NCI-H187 (cell line): ENCODE data around the gene BAHCC1.

ENCODE experiments used
- DNase-seq, 2 experiments: peaks; one replicate each; lab custom pipeline; 2025; lab: John Stamatoyannopoulos, UW

The BAHCC1 gene

DNA sequence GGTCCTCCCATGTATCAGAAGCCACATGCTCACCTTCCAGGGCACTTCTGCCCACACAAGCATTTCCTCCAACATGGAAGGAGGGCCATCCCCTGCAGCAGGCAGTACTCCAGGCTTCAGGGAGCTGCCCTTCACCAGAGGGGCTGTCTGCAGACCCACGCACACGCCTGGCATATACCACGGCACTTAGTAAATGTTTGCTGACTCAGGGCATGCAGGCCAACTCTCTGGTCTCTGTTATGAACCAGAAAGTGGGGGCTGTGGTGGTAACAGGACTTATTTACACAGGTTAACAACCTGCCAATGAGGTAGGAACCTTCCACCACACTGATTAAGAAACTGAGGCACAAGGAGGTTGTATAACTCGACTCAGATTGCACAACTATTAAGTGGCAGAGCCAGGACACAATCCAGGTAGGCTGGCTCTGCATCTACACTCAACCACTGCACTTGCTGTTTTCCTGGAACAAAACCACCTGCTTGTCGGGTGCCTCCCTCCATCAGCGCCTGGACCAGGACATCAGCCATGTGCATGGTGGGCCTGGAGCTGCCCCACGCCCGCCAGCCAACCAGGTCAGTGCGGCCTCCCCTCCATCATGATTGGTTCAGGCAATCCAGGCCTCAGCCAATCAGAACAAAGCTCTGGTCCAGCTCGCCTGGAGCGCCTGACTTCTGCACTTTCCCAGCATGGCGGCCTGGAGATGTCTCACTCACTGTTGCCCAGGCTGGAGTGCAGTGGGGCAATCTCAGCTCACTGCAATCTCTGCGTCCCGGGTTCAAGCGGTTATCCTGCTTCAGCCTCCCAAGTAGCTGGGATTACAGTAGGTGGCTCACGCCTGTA lies 98.2 kb downstream of the BAHCC1 start:
- no peak for DNase-seq

DNA sequence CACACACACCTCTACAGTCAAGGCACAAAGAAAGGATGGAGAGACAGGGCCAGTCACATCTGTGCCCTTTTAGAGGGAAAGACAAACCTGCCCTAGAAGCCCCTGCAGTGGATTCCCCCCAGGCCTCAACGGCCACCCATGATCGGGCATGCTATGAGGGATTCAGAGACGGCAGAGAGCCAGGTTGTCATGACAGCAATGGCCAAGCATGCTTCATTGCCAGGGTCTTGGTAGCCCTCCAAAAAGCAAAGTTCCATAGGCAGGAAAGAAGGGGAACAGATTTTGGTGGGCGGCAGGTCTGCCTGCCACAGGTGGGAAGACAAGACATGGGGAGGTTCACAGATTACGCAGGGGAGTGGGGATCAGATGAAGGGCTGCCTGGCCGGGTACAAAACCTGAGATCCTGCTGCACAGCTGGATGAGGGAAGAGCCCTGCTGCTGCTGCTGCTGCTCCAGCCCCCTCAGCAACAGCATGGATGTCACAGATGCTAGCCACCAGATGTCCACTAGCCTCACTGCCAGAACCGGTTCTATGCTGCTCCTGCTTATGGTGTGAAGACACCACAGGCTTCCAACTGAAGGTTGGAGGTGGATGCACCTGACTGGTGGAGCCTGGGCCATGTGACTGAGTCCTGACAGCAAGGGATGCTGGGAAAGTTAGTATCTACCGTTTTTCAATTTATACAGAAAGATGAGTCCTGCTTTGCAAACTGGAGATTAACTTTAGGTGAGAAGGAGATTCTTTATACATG lies 99.5 kb downstream of the BAHCC1 start:
- DNase-seq = no peak

- no peak for DNase-seq
These were observed 103.8 kb downstream of the BAHCC1 start for GRCh38 chr17:81498953-81499600.

DNA sequence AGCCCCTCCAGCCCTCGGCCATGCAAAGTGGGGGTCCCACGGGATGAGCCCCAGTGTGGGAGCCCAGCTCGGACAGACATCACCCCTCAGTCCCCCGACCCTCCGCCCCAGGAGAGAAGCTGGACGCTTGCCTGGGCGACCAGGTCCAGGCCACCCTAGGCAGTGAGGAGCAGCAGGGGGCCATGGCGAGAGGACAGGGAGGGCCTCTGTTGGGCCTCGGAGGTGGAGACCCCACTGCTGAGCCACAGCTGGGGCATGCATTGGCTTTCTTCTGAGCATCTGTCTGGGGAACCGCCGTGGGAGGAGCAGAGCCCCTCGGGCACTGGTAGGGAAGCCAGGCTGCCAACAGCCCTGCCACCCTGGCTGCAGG lies 104.3 kb downstream of the BAHCC1 start:
- no peak for DNase-seq

DNA sequence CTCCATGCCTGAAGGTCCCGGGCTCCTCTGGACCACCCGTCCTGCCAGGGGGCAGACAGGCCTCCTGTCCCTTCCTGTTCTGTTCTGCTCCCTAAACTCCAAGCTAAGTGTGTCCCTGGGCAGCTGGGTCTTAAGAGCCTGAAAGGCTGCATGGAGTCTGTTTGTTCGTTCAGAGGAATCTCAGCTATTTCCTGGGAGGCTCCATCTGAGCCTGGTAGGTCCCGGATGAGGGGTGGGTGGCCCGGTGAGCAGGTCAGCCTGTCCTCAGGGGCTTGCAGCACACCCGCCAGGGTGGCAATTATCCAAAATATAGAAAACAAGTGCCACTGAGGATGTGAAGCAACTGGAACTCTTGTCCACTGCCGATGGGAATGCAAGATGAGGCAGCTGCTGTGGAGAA lies 104.8 kb downstream of the BAHCC1 start:
- DNase-seq = no peak

DNA sequence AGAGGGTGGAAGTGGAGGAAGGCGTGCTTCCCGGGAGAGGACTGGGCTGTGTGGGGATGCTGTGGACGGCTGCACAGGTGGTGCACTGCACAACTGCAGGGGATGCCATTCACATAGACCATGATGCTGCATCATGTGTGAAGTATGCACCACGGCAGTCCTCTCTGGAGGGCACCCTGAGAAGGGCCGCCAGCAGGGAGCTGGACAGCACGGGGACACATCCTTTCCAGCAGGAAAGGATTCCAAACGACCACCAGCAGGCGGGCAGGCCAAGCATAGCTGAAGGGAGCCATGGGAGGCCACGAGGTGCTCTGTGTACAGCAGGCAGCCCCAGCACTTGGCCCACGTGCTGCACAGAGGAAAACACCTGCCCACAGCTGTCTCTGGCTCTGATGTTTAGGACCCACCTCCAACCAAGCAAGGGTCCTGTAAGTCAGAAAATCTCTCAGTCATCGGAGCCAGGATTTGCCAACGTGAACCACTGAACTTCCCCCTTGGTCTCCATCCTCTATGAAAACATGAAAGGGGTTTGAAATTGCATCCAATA lies 107.3 kb downstream of the BAHCC1 start:
- no peak for DNase-seq

- no peak for DNase-seq
These were observed 108.4 kb downstream of the BAHCC1 start for GRCh38 chr17:81503619-81504018.

- DNase-seq = no peak
These were observed 113.5 kb downstream of the BAHCC1 start for GRCh38 chr17:81508639-81509206.

DNA sequence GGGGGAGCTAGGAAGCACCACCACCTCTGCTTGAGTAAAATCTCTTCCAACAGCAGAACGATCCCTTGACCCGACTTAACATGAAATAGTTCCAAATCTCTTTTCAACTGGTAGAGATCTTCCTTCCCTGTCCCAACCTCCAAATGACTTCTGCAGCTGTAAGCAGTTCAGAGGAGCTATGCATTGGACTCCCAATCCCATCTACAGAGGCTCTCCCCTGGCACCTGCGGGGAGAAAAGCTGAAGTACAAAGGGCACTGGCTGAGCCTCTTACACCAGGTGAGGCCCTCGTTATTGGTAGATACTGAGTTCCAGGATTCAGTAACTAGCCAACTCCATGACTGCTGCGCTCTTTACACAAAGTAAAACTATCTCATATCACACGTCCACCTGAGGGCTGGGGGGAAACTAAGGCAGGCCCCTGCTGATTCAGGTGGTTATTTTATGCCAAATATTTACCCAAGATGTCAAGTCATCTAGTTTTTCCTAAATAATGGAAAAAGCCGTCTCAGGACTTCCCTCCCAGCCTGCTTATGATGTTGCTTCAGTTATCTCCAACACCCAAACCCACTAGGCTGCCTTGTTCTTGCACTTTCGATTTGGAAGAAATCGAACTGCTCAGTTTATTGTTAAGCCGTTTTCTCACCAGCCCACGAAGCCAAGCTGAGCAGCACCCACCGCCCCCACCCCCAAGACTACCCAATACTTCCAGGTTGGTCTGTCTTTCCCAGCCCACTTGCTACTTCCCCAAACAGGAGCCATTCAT lies 114.1 kb downstream of the BAHCC1 start:
- DNase-seq = no peak

- DNase-seq = no peak
These were observed 114.9 kb downstream of the BAHCC1 start for GRCh38 chr17:81509972-81510784.

GRCh38 chr17:81510785-81511553 lies 115.7 kb downstream of the BAHCC1 start:
- DNase-seq = no peak

GRCh38 chr17:81511554-81511803 lies 116.2 kb downstream of the BAHCC1 start:
- no peak for DNase-seq

DNA sequence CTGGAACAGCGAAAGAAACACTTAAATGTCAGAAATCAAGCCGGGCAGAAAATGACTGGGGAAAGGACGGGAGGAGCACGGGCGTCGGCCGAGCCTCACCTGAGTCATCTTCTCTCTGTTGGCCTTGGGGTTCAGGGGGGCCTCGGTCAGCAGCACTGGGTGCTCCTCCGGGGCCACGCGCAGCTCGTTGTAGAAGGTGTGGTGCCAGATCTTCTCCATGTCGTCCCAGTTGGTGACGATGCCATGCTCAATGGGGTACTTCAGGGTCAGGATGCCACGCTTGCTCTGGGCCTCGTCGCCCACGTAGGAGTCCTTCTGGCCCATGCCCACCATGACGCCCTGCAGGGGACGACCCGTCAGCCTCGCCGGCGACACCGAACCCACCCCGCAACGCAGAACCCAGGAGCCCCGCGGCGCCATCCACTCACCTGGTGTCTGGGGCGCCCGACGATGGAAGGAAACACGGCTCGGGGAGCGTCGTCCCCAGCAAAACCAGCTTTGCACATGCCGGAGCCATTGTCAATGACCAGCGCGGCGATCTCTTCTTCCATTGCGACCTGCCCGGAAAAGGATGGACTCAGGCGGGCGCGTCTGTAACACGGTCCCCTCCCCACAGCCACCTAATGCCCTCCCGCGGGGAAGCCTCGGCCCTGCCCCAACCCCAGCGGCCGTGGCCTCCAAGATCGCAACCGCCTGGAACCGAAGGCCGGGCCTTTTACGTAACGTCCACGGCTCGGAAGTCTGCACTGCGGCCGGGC lies 116.7 kb downstream of the BAHCC1 start:
- no peak for DNase-seq

DNA sequence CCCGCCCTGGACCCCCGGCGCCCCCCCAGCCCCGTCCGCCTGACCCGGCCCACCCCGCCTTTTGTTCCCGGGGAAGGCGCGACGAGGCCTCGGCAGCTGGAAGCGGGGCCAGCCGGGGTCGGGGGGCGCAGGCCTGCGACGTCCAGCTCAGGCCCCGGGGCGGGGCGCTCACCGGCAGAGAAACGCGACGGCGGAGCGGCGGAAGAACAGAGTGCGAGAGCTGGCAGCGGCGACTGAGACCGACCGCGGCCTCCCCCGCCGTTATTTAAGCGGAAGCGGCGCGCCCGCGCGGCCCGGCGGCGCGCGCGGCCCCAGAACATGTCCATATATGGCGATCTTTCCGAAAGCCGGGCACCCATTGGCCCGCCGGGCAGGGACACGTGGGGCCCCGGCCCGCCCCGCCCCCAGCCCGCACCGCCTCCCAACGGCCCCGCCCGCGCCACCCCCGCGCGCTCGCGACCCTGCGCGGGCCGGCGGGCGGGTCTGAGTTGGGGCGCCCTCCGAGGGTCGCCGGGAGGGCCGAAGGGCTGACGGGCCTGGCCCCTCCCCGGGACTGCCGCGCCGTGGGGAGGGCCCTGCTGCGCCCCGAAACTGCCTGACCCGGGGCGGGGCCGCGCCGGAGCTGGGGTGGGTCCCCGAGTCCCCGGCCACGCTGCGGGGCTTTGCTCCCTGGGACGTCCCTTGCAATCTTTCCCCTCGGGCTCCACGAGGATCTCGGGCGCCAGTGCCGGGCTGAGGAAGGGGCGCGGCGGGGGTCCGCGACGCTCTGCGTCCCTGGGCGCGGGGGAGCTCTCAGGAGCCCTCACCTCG lies 117.5 kb downstream of the BAHCC1 start, which contains the start of gene ACTG1:
Gene ACTG1, minus strand, starts transcription at position 238 of the 810 bp plus-strand sequence. CDS start 445 bp downstream, outside the sequence.
- peak; percentile 52 to 80 for DNase-seq

DNA sequence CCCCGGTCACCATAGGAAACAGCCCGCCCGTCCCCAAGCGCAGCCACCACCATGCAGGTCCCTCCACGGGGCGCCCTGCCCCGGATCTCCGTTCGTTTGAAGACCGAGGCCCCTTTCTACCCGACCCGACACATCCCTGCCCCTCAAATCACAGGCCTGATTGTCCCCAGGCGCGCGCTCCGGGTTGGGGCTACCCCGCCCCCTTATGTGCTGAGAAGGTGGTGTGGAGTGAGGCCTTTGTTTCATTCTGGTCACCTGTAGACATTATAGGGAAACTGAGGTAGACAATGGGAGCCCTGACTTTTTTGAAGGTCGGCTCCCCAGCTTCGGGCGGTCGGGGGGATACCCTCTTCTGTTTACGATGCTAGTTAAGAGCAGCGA lies 118.1 kb downstream of the BAHCC1 start:
- DNase-seq = peak in 1 of 2 experiments; percentile 40

DNA sequence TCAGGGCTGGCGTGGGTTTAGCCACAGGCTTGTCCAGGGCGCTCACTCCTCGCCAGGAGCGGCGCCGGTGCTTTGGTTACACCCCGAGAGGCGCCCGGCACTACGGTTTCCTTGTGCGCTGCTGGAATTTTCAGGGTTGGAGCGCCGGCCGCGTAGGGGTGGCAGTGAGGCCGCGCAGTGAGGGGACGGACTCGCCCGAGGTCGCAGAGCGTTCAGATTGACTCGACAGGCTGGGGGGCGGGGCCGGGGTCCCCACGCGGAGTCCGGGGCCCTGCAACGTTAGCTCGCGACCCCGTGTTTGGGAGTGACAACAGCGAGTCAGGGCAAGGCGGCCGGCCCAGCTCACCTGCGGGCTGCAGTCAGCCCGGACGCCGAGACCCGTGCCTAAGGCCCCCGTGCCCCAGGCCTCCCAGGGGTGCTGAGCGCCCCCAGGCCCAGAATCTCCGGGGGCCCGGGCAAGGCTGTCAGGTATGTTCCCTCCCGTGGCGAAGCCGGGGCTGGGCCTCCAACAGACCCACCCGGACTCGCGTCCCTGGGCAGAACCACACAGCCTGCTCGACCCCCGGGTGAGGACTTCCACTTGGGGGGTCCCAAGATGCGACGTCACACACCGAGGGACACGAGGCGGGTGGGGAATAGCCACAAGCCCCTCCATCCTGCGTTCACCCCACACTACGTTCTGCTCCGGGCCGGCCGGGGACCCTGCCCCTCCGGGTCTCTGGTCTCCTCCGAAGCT lies 118.7 kb downstream of the BAHCC1 start:
- no peak for DNase-seq

DNA sequence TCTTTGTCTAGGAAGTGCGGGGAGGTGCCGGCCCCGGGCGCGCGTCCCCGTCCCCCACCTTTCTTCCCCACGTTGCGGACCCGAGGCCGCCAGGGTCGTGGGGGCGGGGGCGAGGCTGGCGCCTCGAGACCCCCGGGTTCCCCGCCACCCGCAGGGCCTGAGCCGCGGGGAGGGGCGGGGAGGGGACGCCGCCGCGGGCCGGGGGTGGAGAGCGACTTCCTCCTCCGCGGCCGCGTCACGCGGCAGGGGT lies 119.2 kb downstream of the BAHCC1 start:
- DNase-seq = no peak
